GM12878 (cell line): ENCODE measurements around the gene LCE1C. TPM values are rescaled to one million over a fixed set of nuclear protein-coding genes. Genes with fewer than 3 reads are reported as not detected.

ENCODE experiments used
- ATAC-seq: fragments of 200-7000 bp; cut with Tn5 transposase; 3 replicates; pipeline ENCODE4 v1.9.1; 2020; ENCODE audit warnings: mild to moderate bottlenecking, moderate library complexity
- BruUV-seq: library from RNA; stranded (reverse); fragments of 400-500 nt; replicated peaks from 2 replicates; lab custom pipeline; 2021; lab: Mats Ljungman, UMichigan
- CTCF ChIA-PET: fragments of 300-600 bp; sonication (Branson Sonifier 250); formaldehyde crosslinking; extraction: SDS; loops from one replicate; lab custom pipeline; 2021; ENCODE audit warnings: inconsistent platforms; lab: Yijun Ruan, JAX
- POLR2A ChIA-PET: fragments of 350-600 bp; formaldehyde crosslinking; extraction: SDS; loops from one replicate; lab custom pipeline; 2021; ENCODE audit warnings: inconsistent platforms; lab: Charles Lee
- RAD21 ChIA-PET: fragments of 300-600 bp; sonication (Branson Sonifier 250); formaldehyde crosslinking; loops from one replicate; lab custom pipeline; 2023; ENCODE audit warnings: antibody characterized with exemption; ENCODE audit not compliant: unreplicated experiment; lab: Charles Lee
- SMC1A ChIA-PET: fragments of 300-600 bp; sonication (Branson Sonifier 250); formaldehyde crosslinking; loops from one replicate; lab custom pipeline; 2023; ENCODE audit not compliant: unreplicated experiment, uncharacterized antibody; lab: Charles Lee
- DNase-seq: peaks from one replicate; pipeline ENCODE4 v3.0.0-alpha.2; 2011; ENCODE audit warnings: low read depth, low spot score
- FAIRE-seq: peaks from 3 replicates; lab custom pipeline; 2011; peaks lifted over from hg19 to GRCh38; lab: Jason Lieb, UNC
- H2AFZ ChIP-seq: 2 replicates; pipeline ENCODE4 v1.6.0; 2011; ENCODE audit warnings: low read depth, low read length, control low read depth; ENCODE audit not compliant: control insufficient read depth
- H3K27ac ChIP-seq: 2 replicates; pipeline ENCODE4 v1.5.1; 2011; ENCODE audit warnings: control low read depth; ENCODE audit not compliant: control insufficient read depth, insufficient read depth
- H3K27me3 ChIP-seq, 2 experiments: replicated peaks in 1 of 2; 2 replicates each; pipeline versions ENCODE4 v1.6.0 to v1.6.1; 2011; ENCODE audit warnings: low read length in 1 of 2; ENCODE audit not compliant: control insufficient read depth in 2 of 2, insufficient read depth in 2 of 2
- H3K36me3 ChIP-seq, 2 experiments: 2 replicates each; pipeline ENCODE4 v1.5.1; 2011; ENCODE audit warnings: low read length in 1 of 2; ENCODE audit not compliant: control insufficient read depth in 2 of 2, insufficient read depth in 2 of 2
- H3K4me1 ChIP-seq: 2 replicates; pipeline ENCODE4 v1.6.1; 2011; ENCODE audit warnings: mild to moderate bottlenecking, low read length, moderate library complexity, mixed read lengths; ENCODE audit not compliant: control insufficient read depth, insufficient read depth
- H3K4me2 ChIP-seq: 2 replicates; pipeline ENCODE4 v1.6.0; 2011; ENCODE audit warnings: control low read depth; ENCODE audit not compliant: control insufficient read depth, insufficient read depth
- H3K4me3 ChIP-seq: fragments of 200-600 bp; sonication (generic); 2 replicates; pipeline ENCODE4 v1.5.1; 2016
- H3K79me2 ChIP-seq: 2 replicates; pipeline ENCODE4 v1.6.0; 2011; ENCODE audit warnings: low read length; ENCODE audit not compliant: control insufficient read depth, insufficient read depth
- H3K9ac ChIP-seq: 2 replicates; pipeline ENCODE4 v1.8.0; 2011; ENCODE audit warnings: low read length, control low read depth, mixed read lengths; ENCODE audit not compliant: control insufficient read depth, insufficient read depth
- H3K9me3 ChIP-seq: replicated peaks from 3 replicates; pipeline ENCODE4 v1.5.1; 2011; ENCODE audit warnings: mild to moderate bottlenecking, low read length; ENCODE audit not compliant: control insufficient read depth, insufficient read depth
- H4K20me1 ChIP-seq: 2 replicates; pipeline ENCODE4 v1.6.0; 2011; ENCODE audit not compliant: control insufficient read depth, insufficient read depth
- BACH1 ChIP-seq: fragments of 450-650 bp; IDR thresholded peaks from 2 replicates; pipeline ENCODE4 v1.6.1; 2017; ENCODE audit warnings: mild to moderate bottlenecking, borderline replicate concordance
- EED ChIP-seq: sonication (generic); IDR thresholded peaks from 2 replicates; pipeline ENCODE4 v1.6.1; 2016; ENCODE audit warnings: antibody characterized with exemption, low read depth
- JUND ChIP-seq: IDR thresholded peaks from 2 replicates; pipeline ENCODE4 v1.6.1; 2012; ENCODE audit warnings: low read depth, mild to moderate bottlenecking, low read length, improper control_type of control experiment, moderate library complexity
- KAT2A ChIP-seq: conservative IDR thresholded peaks from 2 replicates; pipeline ENCODE4 v1.6.1; 2011; ENCODE audit warnings: low read depth, low read length; ENCODE audit not compliant: control insufficient read depth
- KDM1A ChIP-seq: fragments of 200-600 bp; sonication (generic); IDR thresholded peaks from 2 replicates; pipeline ENCODE4 v1.6.1; 2016; ENCODE audit warnings: borderline replicate concordance
- KLF5 ChIP-seq: fragments of 450-650 bp; IDR thresholded peaks from 2 replicates; pipeline ENCODE4 v1.6.1; 2014; ENCODE audit warnings: mild to moderate bottlenecking; ENCODE audit not compliant: partially characterized antibody
- NR2C2 ChIP-seq: IDR thresholded peaks from 2 replicates; pipeline ENCODE4 v1.6.1; 2011; ENCODE audit warnings: borderline replicate concordance, low read depth; ENCODE audit not compliant: control insufficient read depth, insufficient read length
- RBBP5 ChIP-seq: fragments of 200-600 bp; sonication (generic); conservative IDR thresholded peaks from 2 replicates; pipeline ENCODE4 v1.6.1; 2016
- WRNIP1 ChIP-seq: IDR thresholded peaks from 2 replicates; pipeline ENCODE4 v1.6.1; 2011; ENCODE audit warnings: low read depth, low read length, improper control_type of control experiment, borderline replicate concordance
- YY1 ChIP-seq: IDR thresholded peaks from 2 replicates; pipeline ENCODE4 v1.6.1; 2011; ENCODE audit warnings: low read depth, mild to moderate bottlenecking, low read length
- ZNF24 ChIP-seq: fragments of 450-650 bp; IDR thresholded peaks from 2 replicates; pipeline ENCODE4 v1.6.1; 2017; ENCODE audit warnings: antibody characterized with exemption, mild to moderate bottlenecking
- ZNF622 ChIP-seq: fragments of 450-650 bp; IDR thresholded peaks from 2 replicates; pipeline ENCODE4 v1.6.1; 2017; ENCODE audit warnings: mild to moderate bottlenecking, inconsistent platforms
- WGBS: methylation state at CpG from one replicate; pipeline ENCODE4 v1.1.6; 2016; ENCODE audit warnings: low lambda C conversion rate; ENCODE audit not compliant: insufficient replicate concordance, insufficient coverage; ENCODE audit errors: missing lambda C conversion rate; 5-methylcytosine and 5-hydroxymethylcytosine counted together
- in situ Hi-C: fragments of 300-500 bp; cut with MboI; formaldehyde crosslinking; loops from 9 replicates; pipeline ENCODE4 v1.14.3; 2018; ENCODE audit warnings: mixed read lengths
- intact Hi-C: fragments of 100-400 bp; cut with micrococcal nuclease; formaldehyde crosslinking; loops from one replicate; pipeline ENCODE4 v1.14.2; 2022; ENCODE audit not compliant: unreplicated experiment
- polyA plus RNA-seq, 11 experiments: library from polyadenylated mRNA; depleted of rRNA in 4 of 11; unstranded in 6 of 11; stranded (reverse) in 5 of 11; fragments of >200 nt; fragmentation: Nextera tagmentation in 4 of 11; fragmentation: Illumina TruSeq in 1 of 11; extraction: Ambion mirVana in 4 of 11; extraction: Trizol in 1 of 11; gene quantifications; 1 replicate in 1 of 11; 2 replicates in 10 of 11; pipeline versions ENCODE4 v1.2.1 to v1.2.3, GENCODE V29; 2011 to 2016; ENCODE audit warnings: inconsistent platforms in 2 of 11, missing spikeins in 2 of 11, low read depth in 1 of 11
- total RNA-seq, 4 experiments: library from RNA; depleted of rRNA in 3 of 4; stranded (reverse); fragments of >200 nt in 3 of 4; fragmentation: Illumina TruSeq in 1 of 4; extraction: Trizol in 1 of 4; gene quantifications; 2 replicates each; pipeline versions ENCODE4 v1.2.1 to v1.2.3, GENCODE V29; 2013 to 2021
- TF ChIP-seq, protein P1 (sequence below): fragments of 450-650 bp; IDR thresholded peaks from 2 replicates; pipeline ENCODE4 v1.6.1; 2017; ENCODE audit warnings: antibody characterized with exemption, mild to moderate bottlenecking, moderate library complexity
- TF ChIP-seq, protein P2 (sequence below): fragments of 450-650 bp; IDR thresholded peaks from 2 replicates; pipeline ENCODE4 v1.6.1; 2017; ENCODE audit warnings: mild to moderate bottlenecking, low read depth, inconsistent platforms; ENCODE audit not compliant: poor library complexity, severe bottlenecking

The LCE1C gene
- total and polyA plus RNA-seq, 10 of the 15 experiments (the other 5 are each of a cell fraction or from before 2014, with no cell fraction given) = 0.15 to 4.1 (median 1.4) TPM; not detected in 4

- TF ChIP-seq, protein P1, sequence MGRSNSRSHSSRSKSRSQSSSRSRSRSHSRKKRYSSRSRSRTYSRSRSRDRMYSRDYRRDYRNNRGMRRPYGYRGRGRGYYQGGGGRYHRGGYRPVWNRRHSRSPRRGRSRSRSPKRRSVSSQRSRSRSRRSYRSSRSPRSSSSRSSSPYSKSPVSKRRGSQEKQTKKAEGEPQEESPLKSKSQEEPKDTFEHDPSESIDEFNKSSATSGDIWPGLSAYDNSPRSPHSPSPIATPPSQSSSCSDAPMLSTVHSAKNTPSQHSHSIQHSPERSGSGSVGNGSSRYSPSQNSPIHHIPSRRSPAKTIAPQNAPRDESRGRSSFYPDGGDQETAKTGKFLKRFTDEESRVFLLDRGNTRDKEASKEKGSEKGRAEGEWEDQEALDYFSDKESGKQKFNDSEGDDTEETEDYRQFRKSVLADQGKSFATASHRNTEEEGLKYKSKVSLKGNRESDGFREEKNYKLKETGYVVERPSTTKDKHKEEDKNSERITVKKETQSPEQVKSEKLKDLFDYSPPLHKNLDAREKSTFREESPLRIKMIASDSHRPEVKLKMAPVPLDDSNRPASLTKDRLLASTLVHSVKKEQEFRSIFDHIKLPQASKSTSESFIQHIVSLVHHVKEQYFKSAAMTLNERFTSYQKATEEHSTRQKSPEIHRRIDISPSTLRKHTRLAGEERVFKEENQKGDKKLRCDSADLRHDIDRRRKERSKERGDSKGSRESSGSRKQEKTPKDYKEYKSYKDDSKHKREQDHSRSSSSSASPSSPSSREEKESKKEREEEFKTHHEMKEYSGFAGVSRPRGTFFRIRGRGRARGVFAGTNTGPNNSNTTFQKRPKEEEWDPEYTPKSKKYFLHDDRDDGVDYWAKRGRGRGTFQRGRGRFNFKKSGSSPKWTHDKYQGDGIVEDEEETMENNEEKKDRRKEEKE = no peak
- TF ChIP-seq KLF5 = no peak
- no peak for TF ChIP-seq ZNF24
Observed at GRCh38 chr1:152824964-152825363, 18.5 kb upstream of the LCE1C start (continued).

- ChIA-PET RAD21 (no interaction called here), CTCF (no interaction called here), SMC1A (no interaction called here), POLR2A (no interaction called here)
- no peak overlapping the region for H2AFZ ChIP-seq
- H3K4me3 ChIP-seq = no peak overlapping the region
- H3K9me3 ChIP-seq = no peaks in the 10 kb centered on the region
- in situ Hi-C loops (no loop called here), intact Hi-C loops (no loop called here)
- WGBS = 23% methylated on average over 5 of the region's 5 CpGs
- no peaks in the 10 kb centered on the region; the same call in 1 of the 2 replicates for H3K4me1 ChIP-seq
- TF ChIP-seq EED = no peak
- no peak for TF ChIP-seq NR2C2
- no peak for TF ChIP-seq RBBP5
- TF ChIP-seq JUND = no peak
- TF ChIP-seq ZNF622 = no peak
- TF ChIP-seq YY1 = no peak
- TF ChIP-seq, protein P2, sequence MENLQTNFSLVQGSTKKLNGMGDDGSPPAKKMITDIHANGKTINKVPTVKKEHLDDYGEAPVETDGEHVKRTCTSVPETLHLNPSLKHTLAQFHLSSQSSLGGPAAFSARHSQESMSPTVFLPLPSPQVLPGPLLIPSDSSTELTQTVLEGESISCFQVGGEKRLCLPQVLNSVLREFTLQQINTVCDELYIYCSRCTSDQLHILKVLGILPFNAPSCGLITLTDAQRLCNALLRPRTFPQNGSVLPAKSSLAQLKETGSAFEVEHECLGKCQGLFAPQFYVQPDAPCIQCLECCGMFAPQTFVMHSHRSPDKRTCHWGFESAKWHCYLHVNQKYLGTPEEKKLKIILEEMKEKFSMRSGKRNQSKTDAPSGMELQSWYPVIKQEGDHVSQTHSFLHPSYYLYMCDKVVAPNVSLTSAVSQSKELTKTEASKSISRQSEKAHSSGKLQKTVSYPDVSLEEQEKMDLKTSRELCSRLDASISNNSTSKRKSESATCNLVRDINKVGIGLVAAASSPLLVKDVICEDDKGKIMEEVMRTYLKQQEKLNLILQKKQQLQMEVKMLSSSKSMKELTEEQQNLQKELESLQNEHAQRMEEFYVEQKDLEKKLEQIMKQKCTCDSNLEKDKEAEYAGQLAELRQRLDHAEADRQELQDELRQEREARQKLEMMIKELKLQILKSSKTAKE = no peak
- TF ChIP-seq KDM1A = no peak
- no peak for TF ChIP-seq BACH1
- TF ChIP-seq WRNIP1 = no peak
- no peak for TF ChIP-seq KAT2A
- H3K4me2 ChIP-seq = no peak overlapping the region
- BruUV-seq = no TSS peak
- no peak for ATAC-seq
- H3K27me3 ChIP-seq = no peaks in the 10 kb centered on the region
- no peak overlapping the region for H3K9ac ChIP-seq
- DNase-seq = no peak
- no peaks in the 10 kb centered on the region for H3K79me2 ChIP-seq
- H3K36me3 ChIP-seq = no peaks in the 10 kb centered on the region
- no peak for FAIRE-seq
- H4K20me1 ChIP-seq = no peaks in the 10 kb centered on the region
- H3K27ac ChIP-seq = no peak overlapping the region
Observed at GRCh38 chr1:152823294-152823693, 16.8 kb upstream of the LCE1C start.
